Stimulated activated naive CD8-positive, alpha-beta T cell treated with anti-CD3 and anti-CD28 coated beads, Interleukin-15, amount 100 ng/mL, for 72 hours (primary cell): Measurements from ENCODE around the gene COQ9.

Source experiments
- ATAC-seq: fragments of 150-1000 bp; cut with Tn5 transposase; 2 replicates; pipeline ENCODE4 v1.10.0; 2021; ENCODE audit warnings: mild to moderate bottlenecking, moderate library complexity
- DNase-seq, 2 donors: peaks; one replicate each; pipeline ENCODE4 v3.0.0; 2021 to 2022
- H3K27ac Mint-ChIP-seq, 2 donors: one replicate each; pipeline ENCODE4 v1.8.0; 2022; ENCODE audit warnings: mild to moderate bottlenecking in 2 of 2, mixed read lengths in 2 of 2, moderate library complexity in 2 of 2
- H3K27me3 Mint-ChIP-seq: one replicate; pipeline ENCODE4 v1.8.0; 2022; ENCODE audit warnings: mixed read lengths
- H3K4me1 Mint-ChIP-seq: one replicate; pipeline ENCODE4 v1.8.0; 2022; ENCODE audit warnings: mild to moderate bottlenecking, mixed read lengths
- H3K4me3 Mint-ChIP-seq, 2 donors: one replicate each; pipeline ENCODE4 v1.8.0; 2022; ENCODE audit warnings: mild to moderate bottlenecking in 2 of 2, mixed read lengths in 2 of 2, moderate library complexity in 1 of 2
- H3K9me3 Mint-ChIP-seq, 2 donors: one replicate each; pipeline ENCODE4 v1.8.0; 2022; ENCODE audit warnings: mixed read lengths in 2 of 2

COQ9 gene

DNA sequence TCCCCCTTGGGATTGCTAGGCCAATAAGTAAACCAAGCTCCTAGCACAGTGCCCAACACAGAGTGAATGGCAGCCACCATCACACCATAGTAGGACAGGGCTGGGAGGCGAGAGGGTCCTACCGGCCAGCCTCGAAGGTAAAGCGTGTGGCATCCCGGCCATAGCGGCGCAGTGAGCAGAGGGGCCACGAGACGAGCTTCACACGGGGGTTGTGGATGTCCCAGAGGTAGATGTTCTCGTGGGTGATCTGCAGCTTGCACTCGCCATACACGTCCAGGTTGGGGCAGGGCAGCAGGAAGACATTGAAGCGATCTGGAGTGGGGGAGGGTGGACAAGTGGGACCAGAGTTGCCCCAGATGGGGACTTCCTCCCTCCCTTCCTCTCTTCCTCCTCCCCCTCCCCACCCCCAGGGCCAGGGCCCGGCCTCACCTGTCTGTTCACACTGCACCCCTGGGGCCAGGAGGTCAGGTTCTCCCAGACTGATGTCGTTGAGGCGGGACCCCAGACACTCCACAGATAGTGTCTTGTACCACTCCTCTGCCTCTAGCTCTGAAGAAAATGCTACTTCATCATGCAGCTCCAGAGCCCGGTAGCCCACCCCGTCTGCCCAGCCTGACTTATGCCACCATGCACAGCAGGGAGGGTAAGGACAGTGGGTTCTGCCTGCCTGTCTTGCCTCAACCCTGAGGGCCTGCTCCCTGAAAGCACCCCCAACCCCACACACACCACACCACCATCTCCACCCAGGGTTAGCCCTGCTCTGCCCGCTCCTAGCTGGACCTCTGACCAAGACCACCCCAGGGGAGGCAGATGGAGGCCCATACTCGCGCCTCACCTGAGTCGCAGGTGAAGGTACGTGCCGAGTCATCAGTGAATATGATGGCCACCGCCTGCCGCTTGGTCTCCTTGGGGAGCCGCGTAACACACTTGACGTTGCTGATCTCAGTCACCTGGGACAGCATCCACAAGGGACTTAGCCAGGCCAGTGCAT is 27.7 kb downstream of the COQ9 start:
- H3K27ac Mint-ChIP-seq: peak overlapping the region; percentile 50 to 90
- peak overlapping the region; percentile 46 to 49 for H3K4me3 Mint-ChIP-seq
- DNase-seq (peak in 1 of 2 donors; percentile 11), ATAC-seq (no peak)
- no peaks in the 10 kb centered on the region for H3K9me3 Mint-ChIP-seq
- peaks cover 37% of the 10 kb centered on the region for H3K4me1 Mint-ChIP-seq
- H3K27me3 Mint-ChIP-seq: no peaks in the 10 kb centered on the region

DNA sequence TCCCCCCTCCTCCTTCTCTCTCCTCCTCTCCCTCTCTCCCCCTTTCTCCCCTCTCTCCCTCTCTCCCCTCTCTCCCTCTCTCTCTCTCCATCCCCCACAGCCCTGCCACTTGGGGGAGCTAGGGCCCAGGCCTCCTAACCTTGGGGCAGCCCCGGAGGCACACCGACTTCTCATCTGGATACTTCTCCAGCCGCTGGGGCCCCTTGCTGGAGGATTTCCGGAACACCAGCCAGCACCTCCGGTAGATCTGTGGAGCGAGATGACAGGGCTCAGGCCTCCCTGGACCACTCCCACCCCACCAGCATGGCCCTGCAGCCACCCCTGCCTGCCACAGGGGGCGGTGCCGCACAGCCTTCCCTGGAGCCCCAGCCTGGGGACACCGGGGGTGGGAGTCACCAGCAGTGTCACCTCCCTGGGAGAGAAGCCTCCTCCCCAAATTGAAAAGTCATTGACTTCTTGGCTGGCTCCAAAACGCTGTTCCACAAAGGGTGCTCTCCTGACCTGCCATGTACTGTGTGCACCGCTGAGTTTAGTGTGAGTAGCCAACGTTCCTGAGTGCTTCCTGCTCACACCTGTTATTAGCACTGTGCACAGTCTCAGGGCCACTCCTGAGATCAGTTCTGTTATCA is 28.5 kb downstream of the COQ9 start:
- DNase-seq: peak; percentile 76 to 91

GRCh38 chr16:57476546-57477410 is 29.5 kb downstream of the COQ9 start:
- Mint-ChIP-seq H3K9me3 (no peaks in the 10 kb centered on the region), H3K4me3 (peak overlapping the region in 1 of 2 donors; percentile 1), H3K27me3 (no peaks in the 10 kb centered on the region), H3K27ac (no peak overlapping the region), H3K4me1 (peaks cover 40% of the 10 kb centered on the region)
- DNase-seq (no peak), ATAC-seq (no peak)

More for the DNA sequence above, 28.5 kb downstream of the COQ9 start:
- peaks cover 40% of the 10 kb centered on the region for H3K4me1 Mint-ChIP-seq
- ATAC-seq: peak; percentile 97
- no peaks in the 10 kb centered on the region for H3K9me3 Mint-ChIP-seq
- H3K27me3 Mint-ChIP-seq: no peaks in the 10 kb centered on the region
- H3K27ac Mint-ChIP-seq: no peak overlapping the region
- H3K4me3 Mint-ChIP-seq: peak overlapping the region; percentile 49 to 69

GRCh38 chr16:57477531-57478202 is 30.4 kb downstream of the COQ9 start:
- ATAC-seq (no peak), DNase-seq (no peak)
- H3K4me1 Mint-ChIP-seq: peaks cover 36% of the 10 kb centered on the region
- H3K4me3 Mint-ChIP-seq: no peak overlapping the region
- H3K9me3 Mint-ChIP-seq: no peaks in the 10 kb centered on the region
- no peaks in the 10 kb centered on the region for H3K27me3 Mint-ChIP-seq
- no peak overlapping the region for H3K27ac Mint-ChIP-seq

DNA sequence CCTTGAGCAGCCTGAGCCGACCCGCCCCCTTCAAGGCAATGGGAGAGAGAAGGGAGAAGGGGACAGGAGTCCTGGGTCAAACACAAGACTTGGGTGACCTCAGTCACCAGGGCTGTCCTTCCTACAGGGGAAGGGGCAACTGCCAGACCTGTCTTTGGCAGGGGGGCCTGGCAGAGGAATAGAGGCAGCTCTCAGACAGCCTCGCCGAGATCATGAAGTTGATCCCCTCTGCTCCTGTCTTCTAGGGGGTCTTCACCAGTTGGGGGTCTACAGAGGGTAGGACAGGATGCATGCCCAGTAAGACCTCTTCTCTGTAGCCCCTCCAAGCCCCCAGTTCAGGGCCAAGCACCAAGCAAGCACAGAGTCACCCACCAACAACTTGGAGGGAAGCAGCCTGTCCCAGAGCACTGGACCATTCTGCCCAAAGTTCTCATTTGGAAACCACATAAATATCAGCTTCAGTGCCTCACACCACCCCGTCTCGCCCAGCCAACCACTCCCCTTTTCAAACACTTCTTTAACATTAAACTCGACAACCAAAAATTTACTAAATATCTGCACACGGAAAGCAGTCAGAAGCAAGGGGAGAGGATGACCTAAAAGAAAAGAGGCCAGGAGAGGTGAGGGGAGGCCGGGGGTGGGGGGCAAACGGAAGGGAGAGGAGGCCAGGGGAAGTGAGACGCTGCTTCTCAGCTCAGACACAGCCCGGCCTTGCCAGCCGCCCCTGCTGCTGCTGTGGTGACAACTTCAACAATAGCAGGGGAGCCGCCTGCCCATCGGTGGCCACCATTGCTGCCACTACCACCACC is 31.3 kb downstream of the COQ9 start:
- Mint-ChIP-seq H3K4me1 (peaks cover 36% of the 10 kb centered on the region), H3K9me3 (no peaks in the 10 kb centered on the region), H3K27me3 (no peaks in the 10 kb centered on the region), H3K4me3 (no peak overlapping the region), H3K27ac (peak overlapping the region in 1 of 2 donors; percentile 34)
- ATAC-seq (no peak), DNase-seq (no peak)

GRCh38 chr16:57479205-57479975 is 32.1 kb downstream of the COQ9 start:
- no peak for DNase-seq
- no peak for ATAC-seq
- peaks cover 36% of the 10 kb centered on the region for H3K4me1 Mint-ChIP-seq
- H3K27me3 Mint-ChIP-seq: no peaks in the 10 kb centered on the region
- H3K4me3 Mint-ChIP-seq: no peak overlapping the region
- peak overlapping the region in 1 of 2 donors; percentile 72 for H3K27ac Mint-ChIP-seq
- no peaks in the 10 kb centered on the region for H3K9me3 Mint-ChIP-seq

- Mint-ChIP-seq H3K27ac (peak overlapping the region in 1 of 2 donors; percentile 1), H3K27me3 (no peaks in the 10 kb centered on the region), H3K4me1 (peaks cover 33% of the 10 kb centered on the region), H3K9me3 (no peaks in the 10 kb centered on the region), H3K4me3 (no peak overlapping the region)
- no peak for ATAC-seq
- DNase-seq: no peak
These were observed 32.9 kb downstream of the COQ9 start for GRCh38 chr16:57479976-57480753.

DNA sequence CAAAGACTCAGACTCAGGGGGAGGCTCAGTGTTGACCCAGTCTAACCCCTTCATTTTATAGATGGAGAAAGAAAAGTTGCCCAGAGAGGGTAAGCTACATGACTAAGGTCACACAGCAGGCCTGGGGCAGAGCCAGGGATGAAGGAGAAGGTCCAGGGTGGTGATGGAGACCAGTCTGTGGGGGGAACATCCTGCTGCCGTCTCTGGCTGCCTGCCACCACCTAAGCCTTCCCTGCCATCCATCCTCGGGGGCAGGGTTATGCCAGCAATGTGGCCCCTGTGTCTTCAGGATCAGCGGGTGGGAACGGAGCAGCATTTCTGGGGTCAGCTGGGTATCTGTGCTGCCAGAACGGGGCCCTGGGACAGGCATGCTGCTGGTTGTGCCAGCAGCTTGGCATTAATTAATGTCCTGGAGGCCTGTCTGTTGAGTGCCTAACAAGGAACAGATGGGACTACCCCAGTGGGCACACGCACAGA is 33.5 kb downstream of the COQ9 start:
- Mint-ChIP-seq H3K4me3 (no peak overlapping the region), H3K9me3 (no peaks in the 10 kb centered on the region), H3K27ac (peak overlapping the region in 1 of 2 donors; percentile 1), H3K27me3 (no peaks in the 10 kb centered on the region), H3K4me1 (peaks cover 33% of the 10 kb centered on the region)
- no peak for ATAC-seq
- no peak for DNase-seq

GRCh38 chr16:57481421-57481820 is 34.1 kb downstream of the COQ9 start:
- DNase-seq (no peak), ATAC-seq (no peak)
- peaks cover 31% of the 10 kb centered on the region for H3K4me1 Mint-ChIP-seq
- no peaks in the 10 kb centered on the region for H3K27me3 Mint-ChIP-seq
- peak overlapping the region; percentile 70 to 80 for H3K27ac Mint-ChIP-seq
- H3K9me3 Mint-ChIP-seq: no peaks in the 10 kb centered on the region
- no peak overlapping the region for H3K4me3 Mint-ChIP-seq

DNA sequence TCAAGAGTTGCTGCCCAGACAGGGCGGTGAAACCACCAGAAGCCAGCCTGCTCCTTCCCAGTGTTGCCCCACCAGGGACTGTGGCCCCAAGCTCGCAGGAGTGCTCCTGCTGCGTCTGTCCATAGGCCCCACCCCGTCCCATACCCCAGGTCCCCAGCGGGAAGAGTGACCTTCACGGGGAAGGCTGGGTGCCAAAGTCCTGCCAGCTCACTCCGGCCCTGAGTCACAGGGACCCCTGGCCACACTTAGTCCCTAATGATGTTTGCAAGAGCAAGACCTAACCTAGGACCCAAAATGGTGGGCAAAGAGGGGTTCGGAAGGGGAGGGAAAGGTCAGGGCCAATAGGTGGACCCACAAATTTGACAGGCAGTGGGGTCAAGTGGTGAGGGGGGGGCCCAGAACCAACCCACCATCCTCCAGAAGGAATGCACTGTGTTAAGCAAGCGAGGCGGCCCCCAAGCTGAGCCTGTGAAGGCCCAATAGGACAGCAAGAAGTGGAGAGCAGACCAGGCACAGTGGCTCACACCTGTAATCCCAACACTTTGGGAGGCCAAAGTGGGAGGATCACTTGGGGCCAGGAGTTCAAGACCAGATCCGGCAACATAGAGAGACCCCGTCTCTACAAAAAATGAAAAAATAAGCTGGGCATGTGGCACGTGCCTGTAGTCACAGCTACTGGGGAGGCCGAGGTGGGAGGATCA is 35.7 kb downstream of the COQ9 start:
- peaks cover 42% of the 10 kb centered on the region for H3K4me1 Mint-ChIP-seq
- ATAC-seq (no peak), DNase-seq (no peak)
- H3K27me3 Mint-ChIP-seq: no peaks in the 10 kb centered on the region
- H3K4me3 Mint-ChIP-seq: no peak overlapping the region
- no peaks in the 10 kb centered on the region for H3K9me3 Mint-ChIP-seq
- H3K27ac Mint-ChIP-seq: no peak overlapping the region

GRCh38 chr16:57483725-57484514 is 36.6 kb downstream of the COQ9 start:
- no peak for DNase-seq
- peaks cover 42% of the 10 kb centered on the region for H3K4me1 Mint-ChIP-seq
- H3K27ac Mint-ChIP-seq: no peak overlapping the region
- H3K27me3 Mint-ChIP-seq: no peaks in the 10 kb centered on the region
- H3K9me3 Mint-ChIP-seq: no peaks in the 10 kb centered on the region
- H3K4me3 Mint-ChIP-seq: no peak overlapping the region
- ATAC-seq: no peak

GRCh38 chr16:57484515-57485005 is 37.3 kb downstream of the COQ9 start:
- no peak overlapping the region for H3K4me3 Mint-ChIP-seq
- no peaks in the 10 kb centered on the region for H3K9me3 Mint-ChIP-seq
- peaks cover 38% of the 10 kb centered on the region for H3K4me1 Mint-ChIP-seq
- H3K27ac Mint-ChIP-seq: no peak overlapping the region
- DNase-seq: no peak
- H3K27me3 Mint-ChIP-seq: no peaks in the 10 kb centered on the region
- no peak for ATAC-seq
